A673 (cell line): ENCODE measurements around the gene TMEM238L.

ENCODE experiments used
- CTCF ChIP-seq: fragments of 300-800, 200-600 bp; sonication (generic); conservative IDR thresholded peaks from 2 replicates; pipeline ENCODE4 v1.5.1; 2017; ENCODE audit warnings: low read depth, mild to moderate bottlenecking, antibody characterized with exemption, low read length, moderate library complexity, mixed read lengths
- EZH2 ChIP-seq: fragments of 200-600 bp; sonication (generic); IDR thresholded peaks from 2 replicates; pipeline ENCODE4 v1.6.1; 2017; ENCODE audit warnings: borderline replicate concordance, low read depth, mild to moderate bottlenecking, mixed read lengths, antibody characterized with exemption, low read length; ENCODE audit not compliant: poor library complexity, severe bottlenecking

GRCh38 chr17:10803830-10804475, at the start of gene TMEM238L:
- TF ChIP-seq CTCF (no peak), EZH2 (no peak)
